ENCODE measurements around the gene SPATA6.

Gene SPATA6

DNA sequence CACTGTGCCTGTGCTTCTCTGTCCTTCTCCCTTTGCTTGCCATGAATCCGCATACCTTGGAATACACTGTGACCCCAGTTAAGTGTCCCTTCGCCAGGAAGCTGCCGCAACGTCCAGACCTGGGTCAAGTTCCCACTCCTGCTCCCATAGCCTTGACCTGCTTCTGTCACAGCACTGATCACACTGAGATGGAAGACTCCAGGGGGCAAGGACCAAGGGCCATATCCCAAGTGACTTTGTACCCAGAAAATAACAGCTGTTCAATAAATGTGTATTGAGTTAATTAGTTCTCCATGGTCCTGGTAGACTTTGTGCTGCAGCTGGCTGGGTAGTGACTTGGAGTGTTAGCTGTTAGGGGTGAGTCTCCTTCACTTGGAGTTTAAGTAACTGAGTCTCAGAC lies 223.6 kb downstream of the SPATA6 start:
- no peak for DNase-seq

DNA sequence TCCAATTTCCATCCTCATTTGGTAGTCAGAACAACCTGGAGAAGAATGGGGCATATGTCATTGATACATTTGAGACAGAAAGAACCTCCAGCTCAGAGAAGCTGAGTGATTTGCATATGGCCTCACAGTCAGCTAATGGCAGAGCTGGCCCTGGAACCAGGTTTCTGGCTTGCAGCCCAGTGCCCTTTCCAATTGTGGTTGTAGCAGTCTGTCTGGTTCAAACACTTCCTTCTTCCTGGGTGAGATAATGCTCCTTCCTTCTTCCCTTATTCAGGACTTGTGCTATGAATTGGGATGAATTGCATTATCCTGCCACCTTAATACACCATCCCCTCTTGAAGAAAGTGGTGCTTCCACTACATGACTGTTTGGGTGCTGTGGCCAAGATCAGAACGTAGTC lies 225.3 kb downstream of the SPATA6 start:
- peak; percentile 8 to 47 for DNase-seq
